Activated CD4-positive, alpha-beta T cell treated with anti-CD3 and anti-CD28 coated beads, Interleukin-2, amount 10 ng/mL, durations not matched to agents 24 days and 14 days (primary cell): ENCODE results near the gene LDLRAD3. TPM values are rescaled to one million over a fixed set of nuclear protein-coding genes. Genes with fewer than 3 reads are reported as not detected.

Experiments
- DNase-seq: peaks from one replicate; pipeline ENCODE4 v3.0.0; 2022
- H3K27ac Mint-ChIP-seq: one replicate; pipeline ENCODE4 v1.8.0; 2022; ENCODE audit warnings: mild to moderate bottlenecking, mixed read lengths
- H3K27me3 Mint-ChIP-seq: one replicate; pipeline ENCODE4 v1.8.0; 2022; ENCODE audit warnings: mixed read lengths
- H3K36me3 Mint-ChIP-seq: one replicate; pipeline ENCODE4 v1.8.0; 2022; ENCODE audit warnings: low read depth, mild to moderate bottlenecking, mixed read lengths
- H3K4me1 Mint-ChIP-seq: one replicate; pipeline ENCODE4 v1.8.0; 2021; ENCODE audit warnings: mixed read lengths
- H3K4me3 Mint-ChIP-seq: one replicate; pipeline ENCODE4 v1.8.0; 2022; ENCODE audit warnings: mild to moderate bottlenecking, moderate library complexity, mixed read lengths
- H3K9me3 Mint-ChIP-seq: one replicate; pipeline ENCODE4 v1.8.0; 2021; ENCODE audit warnings: mixed read lengths
- intact Hi-C: fragments of 100-400 bp; cut with micrococcal nuclease; formaldehyde crosslinking; loops from one replicate; pipeline ENCODE4 v1.15.1; 2023
- total RNA-seq: library from RNA; stranded (reverse); gene quantifications from 2 replicates; pipeline ENCODE4 v1.2.3, GENCODE V29; 2022

LDLRAD3 gene
- total RNA-seq, 1 donor from 2014 or later: 0.54 TPM

DNA sequence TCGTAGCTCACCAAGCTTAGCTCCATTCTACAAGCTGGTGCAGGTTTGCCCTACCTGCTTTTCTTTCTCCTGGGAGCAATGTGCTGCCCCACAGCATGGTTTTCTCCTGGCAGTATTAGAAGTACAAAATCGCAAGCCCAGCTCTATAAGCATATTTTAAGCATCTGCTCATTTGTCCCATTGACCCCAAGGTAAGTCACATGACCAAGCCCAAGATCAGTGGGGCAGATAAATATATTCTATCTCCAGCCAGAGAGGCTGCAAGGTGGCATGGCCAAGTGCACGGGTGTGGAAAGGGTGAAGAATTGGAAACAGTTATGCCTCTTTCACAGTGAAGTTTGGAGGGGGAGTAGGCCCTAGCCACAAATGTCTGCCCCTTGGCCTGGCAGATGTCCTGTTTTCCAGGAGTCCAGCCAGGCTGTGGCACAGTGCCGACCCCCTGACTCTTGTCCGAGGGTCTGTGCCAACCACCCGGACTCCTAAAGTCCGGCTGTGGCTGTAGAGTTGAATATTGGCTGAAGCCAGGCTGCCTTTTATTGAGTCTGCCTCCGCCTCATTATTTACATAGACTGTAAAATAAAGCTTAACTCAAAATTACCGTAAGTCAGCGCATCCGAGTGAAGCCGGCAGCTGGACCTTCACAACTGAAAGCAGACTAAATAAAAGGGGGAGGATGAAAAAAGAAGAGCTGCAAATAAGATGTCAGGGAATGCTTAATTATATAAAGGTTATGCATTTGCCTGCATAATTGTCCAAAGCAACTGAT is 179.7 kb downstream of the LDLRAD3 start:
- no peak for DNase-seq
- Mint-ChIP-seq H3K9me3 (no peaks in the 10 kb centered on the region), H3K36me3 (no peaks in the 10 kb centered on the region), H3K27me3 (peaks cover 13% of the 10 kb centered on the region), H3K27ac (no peak overlapping the region), H3K4me3 (no peak overlapping the region), H3K4me1 (no peaks in the 10 kb centered on the region)
- intact Hi-C loops: no loop called here

DNA sequence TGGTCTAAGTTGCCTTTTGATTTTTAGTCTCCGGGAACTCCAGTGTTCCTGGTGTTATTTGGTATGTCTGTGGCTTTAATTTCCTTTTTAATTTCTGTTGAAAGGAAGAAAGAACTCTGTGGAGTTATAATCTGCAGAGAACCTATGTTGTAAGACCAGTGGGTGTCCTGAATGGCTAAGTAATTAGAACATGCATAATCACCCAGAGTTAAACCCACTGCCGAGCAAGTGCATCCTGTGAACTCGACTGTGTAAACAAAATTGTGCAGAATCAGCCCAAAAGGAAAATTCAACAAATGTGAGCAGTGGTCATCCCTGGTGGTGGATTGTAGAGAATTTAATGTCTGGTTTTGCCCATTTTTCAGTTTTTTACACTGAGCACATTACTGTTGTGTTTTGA is 182.8 kb downstream of the LDLRAD3 start:
- Mint-ChIP-seq H3K9me3 (no peaks in the 10 kb centered on the region), H3K4me3 (no peak overlapping the region)

DNA sequence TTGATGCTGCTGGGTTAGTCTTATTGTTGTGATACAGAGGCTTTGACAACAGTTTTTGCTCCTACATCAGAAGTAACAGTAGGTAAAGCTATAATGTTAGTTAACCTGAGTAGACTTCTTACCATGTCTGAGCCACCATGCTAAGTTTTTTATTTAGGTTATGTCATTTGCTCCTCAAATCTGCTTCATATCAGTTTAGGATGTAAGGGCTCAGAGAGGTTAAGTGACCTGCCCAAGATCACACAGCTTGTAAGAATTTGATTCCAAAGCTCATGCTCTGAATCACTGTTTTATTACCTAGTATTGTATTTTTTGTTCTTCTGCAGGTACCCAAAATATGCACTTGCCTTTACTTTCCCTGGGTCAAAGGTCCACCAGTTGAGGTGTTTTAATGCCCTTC is 183.7 kb downstream of the LDLRAD3 start:
- no peak for DNase-seq
- intact Hi-C loops: no loop called here
- Mint-ChIP-seq H3K36me3 (no peaks in the 10 kb centered on the region), H3K9me3 (no peaks in the 10 kb centered on the region), H3K27ac (no peak overlapping the region), H3K4me1 (no peaks in the 10 kb centered on the region), H3K27me3 (peaks cover 9% of the 10 kb centered on the region), H3K4me3 (no peak overlapping the region)

More for the DNA sequence above, 182.8 kb downstream of the LDLRAD3 start:
- peaks cover 9% of the 10 kb centered on the region for H3K27me3 Mint-ChIP-seq
- H3K4me1 Mint-ChIP-seq: no peaks in the 10 kb centered on the region
- H3K27ac Mint-ChIP-seq: no peak overlapping the region
- intact Hi-C loops: no loop called here
- no peaks in the 10 kb centered on the region for H3K36me3 Mint-ChIP-seq
- no peak for DNase-seq

DNA sequence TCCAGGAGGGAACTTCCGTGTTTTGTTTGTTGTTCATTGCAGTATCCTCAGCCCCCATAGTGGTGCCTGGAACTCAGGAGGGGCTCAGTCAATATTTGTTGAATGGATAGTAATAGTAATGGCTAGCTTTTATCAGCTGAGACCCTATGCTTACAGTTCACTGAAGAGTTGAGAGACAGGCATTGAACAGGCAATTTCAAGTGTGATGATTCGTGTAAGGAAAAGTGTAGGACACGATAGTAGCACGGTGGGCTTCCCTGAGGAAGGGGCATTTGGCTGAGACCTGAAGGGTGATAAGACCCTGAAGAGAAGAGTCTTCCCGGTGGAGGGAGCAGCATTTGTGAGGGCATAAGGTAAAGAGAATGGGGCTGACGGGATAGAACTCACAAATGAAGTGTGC is 186.1 kb downstream of the LDLRAD3 start:
- no peak overlapping the region for H3K4me3 Mint-ChIP-seq
- DNase-seq: no peak
- intact Hi-C loops: no loop called here
- H3K4me1 Mint-ChIP-seq: no peaks in the 10 kb centered on the region
- H3K36me3 Mint-ChIP-seq: no peaks in the 10 kb centered on the region
- no peaks in the 10 kb centered on the region for H3K9me3 Mint-ChIP-seq
- H3K27ac Mint-ChIP-seq: no peak overlapping the region
- H3K27me3 Mint-ChIP-seq: peaks cover 11% of the 10 kb centered on the region

DNA sequence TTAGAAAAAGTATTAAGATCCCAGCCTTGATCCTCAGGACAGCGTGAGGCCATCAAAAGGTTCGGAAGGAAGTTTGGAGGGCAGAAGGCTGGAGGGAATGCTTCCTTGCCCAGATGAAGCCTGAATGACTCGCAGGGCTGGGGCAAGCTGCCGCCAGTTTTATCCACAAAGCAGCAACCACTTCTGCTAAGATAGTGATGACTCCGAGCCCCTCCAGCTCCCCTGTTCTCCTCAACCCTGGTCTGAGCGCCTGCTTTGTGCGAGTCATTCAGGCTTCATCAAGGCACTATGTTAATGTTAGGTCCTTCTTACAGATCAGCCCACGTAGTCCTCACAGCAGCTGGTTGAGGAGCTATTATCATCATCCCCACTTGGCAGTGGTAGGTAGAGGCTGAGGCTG is 186.5 kb downstream of the LDLRAD3 start:
- Mint-ChIP-seq H3K27ac (no peak overlapping the region), H3K36me3 (no peaks in the 10 kb centered on the region), H3K4me3 (no peak overlapping the region), H3K9me3 (no peaks in the 10 kb centered on the region), H3K4me1 (no peaks in the 10 kb centered on the region), H3K27me3 (peaks cover 7% of the 10 kb centered on the region)
- DNase-seq: no peak
- intact Hi-C loops: no loop called here

DNA sequence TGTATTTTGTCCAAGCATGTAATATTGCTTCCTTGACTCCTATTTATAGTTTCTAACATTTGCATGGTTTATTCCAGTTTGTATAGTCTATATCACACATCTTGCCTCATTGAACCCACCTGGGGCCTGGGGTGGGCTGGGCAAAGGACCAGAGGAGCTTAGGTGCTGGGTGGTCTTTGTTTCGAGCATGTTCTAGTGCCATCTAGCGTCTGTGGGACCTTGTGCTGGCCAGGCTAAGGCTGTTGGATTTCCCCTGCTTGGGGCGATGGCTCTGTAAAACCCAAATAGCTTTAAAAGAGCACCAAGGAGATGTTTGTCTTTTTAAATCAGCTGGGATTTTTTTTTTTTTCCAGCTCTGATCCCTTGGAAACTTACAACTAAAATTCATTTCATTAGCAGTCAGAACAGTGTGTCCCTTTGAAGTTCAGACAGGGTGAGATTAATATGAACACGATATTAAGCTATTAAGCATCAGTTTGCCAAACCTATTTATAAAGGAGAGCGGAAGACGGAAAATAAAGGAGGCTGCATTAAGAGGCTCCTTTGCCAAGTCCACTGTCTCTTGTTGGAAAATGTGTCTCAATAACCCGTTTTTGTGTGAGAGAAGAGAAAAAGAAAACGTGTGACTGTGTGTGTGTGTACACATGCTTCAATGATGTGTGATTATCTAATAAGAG is 188.0 kb downstream of the LDLRAD3 start:
- Mint-ChIP-seq H3K36me3 (no peaks in the 10 kb centered on the region), H3K27me3 (peaks cover 5% of the 10 kb centered on the region), H3K4me1 (no peaks in the 10 kb centered on the region), H3K9me3 (no peaks in the 10 kb centered on the region), H3K4me3 (no peak overlapping the region), H3K27ac (no peak overlapping the region)
- intact Hi-C loops: no loop called here
- peak; percentile 61 for DNase-seq

GRCh38 chr11:36132940-36133339 is 189.1 kb downstream of the LDLRAD3 start:
- no peaks in the 10 kb centered on the region for H3K36me3 Mint-ChIP-seq
- no peak for DNase-seq
- H3K9me3 Mint-ChIP-seq: no peaks in the 10 kb centered on the region
- H3K4me3 Mint-ChIP-seq: no peak overlapping the region
- intact Hi-C loops: no loop called here
- peaks cover 3% of the 10 kb centered on the region for H3K27me3 Mint-ChIP-seq
- no peaks in the 10 kb centered on the region for H3K4me1 Mint-ChIP-seq
- no peak overlapping the region for H3K27ac Mint-ChIP-seq

GRCh38 chr11:36135076-36135475 is 191.2 kb downstream of the LDLRAD3 start:
- H3K4me3 Mint-ChIP-seq: no peak overlapping the region
- H3K27me3 Mint-ChIP-seq: peaks cover 3% of the 10 kb centered on the region
- H3K9me3 Mint-ChIP-seq: no peaks in the 10 kb centered on the region
- DNase-seq: no peak
- H3K27ac Mint-ChIP-seq: no peak overlapping the region
- no peaks in the 10 kb centered on the region for H3K36me3 Mint-ChIP-seq
- H3K4me1 Mint-ChIP-seq: no peaks in the 10 kb centered on the region
- intact Hi-C loops: no loop called here

- Mint-ChIP-seq H3K4me3 (no peak overlapping the region), H3K27me3 (no peaks in the 10 kb centered on the region), H3K27ac (no peak overlapping the region), H3K4me1 (no peaks in the 10 kb centered on the region), H3K9me3 (no peaks in the 10 kb centered on the region), H3K36me3 (no peaks in the 10 kb centered on the region)
- intact Hi-C loops: no loop called here
- DNase-seq: no peak
These were observed 195.9 kb downstream of the LDLRAD3 start for GRCh38 chr11:36139767-36140166.

DNA sequence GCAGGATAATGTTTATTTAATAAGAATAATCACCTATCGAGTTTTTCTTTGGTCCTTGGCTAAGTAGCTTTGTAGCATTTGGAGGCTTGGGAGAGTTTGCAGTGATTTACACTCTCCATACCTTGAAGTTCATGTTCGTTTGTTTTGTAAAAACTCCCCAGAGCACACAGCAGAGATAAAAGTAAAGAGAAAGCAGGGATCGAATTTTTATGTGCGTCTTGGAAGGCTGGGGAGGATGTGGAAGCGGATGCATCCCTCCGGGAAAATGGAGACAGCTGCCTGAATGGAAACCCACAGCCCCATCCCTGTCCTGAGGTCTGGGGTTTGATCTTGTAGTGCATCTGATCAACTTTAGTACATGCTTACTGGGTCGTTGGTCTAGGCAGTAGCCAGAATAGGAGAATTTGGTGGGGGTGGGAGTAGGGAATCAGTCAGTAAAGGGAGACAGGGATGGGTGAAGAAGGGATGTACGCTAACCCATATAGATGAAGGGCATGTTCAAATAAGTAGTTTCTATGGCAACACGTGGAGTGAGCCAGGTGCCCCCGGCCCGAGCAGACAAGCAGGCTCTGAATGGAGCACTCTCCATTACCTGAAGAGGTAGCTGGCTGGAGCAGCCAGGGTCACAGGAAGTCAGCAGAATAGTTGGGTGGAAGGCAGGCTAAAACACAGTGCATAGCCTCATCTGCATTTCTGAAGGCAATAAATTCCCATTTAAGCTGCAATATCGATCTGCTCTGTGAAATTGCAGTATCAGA is 197.5 kb downstream of the LDLRAD3 start:
- H3K9me3 Mint-ChIP-seq: no peaks in the 10 kb centered on the region
- no peaks in the 10 kb centered on the region for H3K4me1 Mint-ChIP-seq
- no peaks in the 10 kb centered on the region for H3K36me3 Mint-ChIP-seq
- intact Hi-C loops: no loop called here
- no peak overlapping the region for H3K27ac Mint-ChIP-seq
- DNase-seq: no peak
- no peak overlapping the region for H3K4me3 Mint-ChIP-seq
- H3K27me3 Mint-ChIP-seq: no peaks in the 10 kb centered on the region

DNA sequence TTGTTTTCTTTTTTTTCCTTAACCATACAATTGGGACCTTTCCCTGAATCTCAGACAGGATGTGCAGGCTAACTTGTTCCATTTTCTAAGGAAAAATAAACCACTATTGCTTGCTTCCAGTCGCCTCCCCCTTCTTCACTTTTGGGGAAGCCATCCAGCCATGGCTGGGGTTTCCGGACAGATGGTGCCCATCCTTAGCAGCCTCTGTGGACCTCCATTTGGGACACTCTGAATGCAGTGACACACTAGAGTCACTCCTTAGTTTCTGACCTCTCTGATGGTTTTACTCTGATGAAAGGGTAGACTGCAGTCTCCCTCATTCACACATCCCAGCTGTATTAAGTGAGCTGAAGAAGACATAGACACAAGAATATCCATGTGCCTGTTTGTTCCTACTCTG is 198.1 kb downstream of the LDLRAD3 start:
- H3K27me3 Mint-ChIP-seq: no peaks in the 10 kb centered on the region
- intact Hi-C loops: no loop called here
- H3K27ac Mint-ChIP-seq: no peak overlapping the region
- no peak for DNase-seq
- H3K4me3 Mint-ChIP-seq: no peak overlapping the region
- H3K9me3 Mint-ChIP-seq: no peaks in the 10 kb centered on the region
- H3K36me3 Mint-ChIP-seq: no peaks in the 10 kb centered on the region
- H3K4me1 Mint-ChIP-seq: no peaks in the 10 kb centered on the region

GRCh38 chr11:36142439-36142838 is 198.6 kb downstream of the LDLRAD3 start:
- intact Hi-C loops: no loop called here

DNA sequence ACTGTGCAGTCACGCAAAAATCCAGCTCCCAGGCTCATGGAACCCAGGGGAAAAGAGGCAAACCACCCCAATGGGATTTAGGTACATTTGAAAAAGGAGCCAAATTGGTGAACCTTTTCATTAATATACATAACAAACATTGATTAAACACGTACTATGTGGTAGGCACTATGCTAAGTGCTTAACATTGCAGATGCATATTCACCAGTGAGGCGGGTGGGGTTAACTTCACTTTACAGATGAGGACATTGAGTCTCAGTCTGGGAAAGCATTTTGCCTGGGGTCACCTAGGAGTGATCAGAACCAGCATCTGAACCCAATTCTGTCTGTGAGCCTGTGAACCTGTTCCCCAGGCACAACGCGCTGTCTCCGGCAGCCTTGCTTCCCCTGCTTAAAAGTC is 199.0 kb downstream of the LDLRAD3 start:
- Mint-ChIP-seq H3K4me1 (no peaks in the 10 kb centered on the region), H3K9me3 (no peaks in the 10 kb centered on the region), H3K27me3 (no peaks in the 10 kb centered on the region), H3K27ac (no peak overlapping the region), H3K4me3 (no peak overlapping the region), H3K36me3 (no peaks in the 10 kb centered on the region)
- intact Hi-C loops: no loop called here
- DNase-seq: no peak

More at GRCh38 chr11:36142439-36142838, 198.6 kb downstream of the LDLRAD3 start:
- H3K4me1 Mint-ChIP-seq: no peaks in the 10 kb centered on the region
- H3K9me3 Mint-ChIP-seq: no peaks in the 10 kb centered on the region
- no peaks in the 10 kb centered on the region for H3K27me3 Mint-ChIP-seq
- H3K36me3 Mint-ChIP-seq: no peaks in the 10 kb centered on the region
- H3K4me3 Mint-ChIP-seq: no peak overlapping the region
- DNase-seq: no peak
- no peak overlapping the region for H3K27ac Mint-ChIP-seq

DNA sequence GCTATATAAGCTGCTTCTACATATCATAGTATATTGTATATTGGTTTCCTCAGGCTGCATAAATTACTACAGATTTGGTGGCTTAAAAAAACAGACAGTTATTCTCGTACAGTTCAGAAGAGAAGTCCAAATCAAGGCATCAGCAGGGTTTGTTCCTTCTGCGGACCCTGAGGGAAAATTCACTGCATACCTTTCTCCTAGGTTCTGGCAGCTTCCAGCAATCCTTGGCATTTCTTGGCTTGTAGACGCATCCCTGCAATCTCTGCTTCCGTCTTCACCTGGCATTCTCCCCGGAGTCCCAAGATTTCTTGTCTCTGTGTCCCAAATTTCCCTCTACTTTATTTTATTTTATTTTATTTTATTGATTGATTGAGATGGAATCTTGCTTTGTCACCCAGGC is 202.6 kb downstream of the LDLRAD3 start:
- Mint-ChIP-seq H3K27ac (no peak overlapping the region), H3K9me3 (no peaks in the 10 kb centered on the region), H3K36me3 (no peaks in the 10 kb centered on the region), H3K4me1 (peaks cover 10% of the 10 kb centered on the region), H3K27me3 (peaks cover 2% of the 10 kb centered on the region), H3K4me3 (no peak overlapping the region)
- no peak for DNase-seq
- intact Hi-C loops: no loop called here
